Activated CD4-positive, alpha-beta T cell treated with anti-CD3 and anti-CD28 coated beads for 36 hours (primary cell): Measurements from ENCODE around the gene ARL3. TPM values are rescaled to one million over a fixed set of nuclear protein-coding genes. Genes with fewer than 3 reads are reported as not detected.
"Not testable (repeated sequence)": the region's sequence is repeated elsewhere in the genome, so short reads cannot be mapped to it uniquely, and the experiment has no call there.

Experiments used
- ATAC-seq: fragments of 200-7000 bp; cut with Tn5 transposase; one replicate; pipeline ENCODE4 v1.10.0; 2021; ENCODE audit warnings: mild to moderate bottlenecking, moderate library complexity
- CTCF ChIA-PET: fragments of 350-600 bp; sonication (Branson Sonifier 250); formaldehyde crosslinking; loops from one replicate; lab custom pipeline; 2021; ENCODE audit warnings: antibody characterized with exemption; lab: Charles Lee
- POLR2A ChIA-PET: fragments of 350-600 bp; sonication (Branson Sonifier 250); formaldehyde crosslinking; loops from one replicate; lab custom pipeline; 2021; ENCODE audit warnings: antibody characterized with exemption, inconsistent platforms; lab: Charles Lee
- DNase-seq: peaks from one replicate; pipeline ENCODE4 v3.0.0-alpha.2; 2020
- H3K27ac Mint-ChIP-seq: one replicate; pipeline ENCODE4 v1.8.0; 2021; ENCODE audit warnings: mixed read lengths
- H3K27me3 Mint-ChIP-seq: one replicate; pipeline ENCODE4 v1.8.0; 2021; ENCODE audit warnings: mixed read lengths
- H3K36me3 Mint-ChIP-seq: one replicate; pipeline ENCODE4 v1.8.0; 2021; ENCODE audit warnings: low read depth, mixed read lengths
- H3K4me1 Mint-ChIP-seq: one replicate; pipeline ENCODE4 v1.8.0; 2021; ENCODE audit warnings: mixed read lengths
- H3K4me3 Mint-ChIP-seq: one replicate; pipeline ENCODE4 v1.8.0; 2021; ENCODE audit warnings: mild to moderate bottlenecking, moderate library complexity, mixed read lengths
- H3K9me3 Mint-ChIP-seq: one replicate; pipeline ENCODE4 v1.8.0; 2021; ENCODE audit warnings: low read depth, mixed read lengths
- intact Hi-C, 2 experiments: fragments of 100-400 bp; cut with DNase I in 1 of 2; cut with micrococcal nuclease in 1 of 2; formaldehyde crosslinking; loops; one replicate each; pipeline versions ENCODE4 v1.14.2 to v1.15.1; 2022 to 2024; cut with DNase I, micrococcal nuclease
- total RNA-seq, 2 experiments: library from RNA; stranded (reverse); gene quantifications; one replicate each; pipeline ENCODE4 v1.2.3, GENCODE V29; 2021

Gene ARL3
- 1 to 10 TPM; 6.4 to 6.9 TPM for total RNA-seq

DNA sequence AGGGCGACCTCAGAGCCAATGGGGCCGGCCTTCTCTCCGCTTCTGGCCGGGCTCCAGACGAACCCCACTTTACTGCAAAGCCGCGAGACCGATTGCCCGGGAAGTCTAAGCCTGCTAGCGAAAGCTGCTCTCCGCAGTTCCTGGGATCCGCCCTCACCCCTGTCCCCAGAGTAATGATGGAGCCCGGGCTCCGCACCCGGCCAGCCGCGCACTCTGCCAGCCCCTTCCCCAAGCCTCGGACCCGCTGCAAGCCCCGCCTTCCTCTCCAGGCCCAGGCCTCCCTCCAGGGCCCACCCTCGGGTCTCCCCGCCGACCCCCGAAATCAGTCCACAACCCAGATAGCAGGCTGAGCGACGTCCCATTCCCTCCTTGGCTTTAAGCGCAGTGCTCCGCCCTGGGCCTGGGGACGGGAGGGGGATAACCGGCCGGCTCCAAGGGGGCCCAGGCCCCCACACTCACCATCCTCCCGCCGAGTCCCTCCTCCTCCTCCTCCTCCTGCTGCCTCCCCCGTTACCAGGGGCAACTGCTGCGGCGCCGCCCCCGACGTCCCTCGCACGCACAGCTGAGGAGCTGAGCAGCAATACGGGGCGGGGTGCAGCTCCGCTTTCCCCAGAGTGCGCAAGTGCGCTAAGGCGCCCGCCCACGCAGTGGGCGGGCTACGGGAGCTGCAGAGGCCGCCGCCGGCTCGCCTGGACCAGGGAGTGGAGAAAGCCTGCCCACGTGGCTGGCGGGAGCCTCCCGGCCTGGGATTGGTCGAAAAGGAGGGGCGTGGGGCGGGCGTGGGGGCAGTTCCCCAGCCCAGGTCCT, at the start of gene ARL3:
TSS of gene ARL3 (minus strand) at position 584 of the 807 bp plus-strand sequence. CDS start at position 462, 122 bp downstream.
- H3K9me3 Mint-ChIP-seq: no peaks in the 10 kb centered on the region
- ATAC-seq (peak; percentile 90), DNase-seq (peak; percentile 99)
- ChIA-PET POLR2A (interaction anchor here (0.5 to 2.1 kb wide), 11 partner anchors 12 to 929 kb away, joined by 3 to 8 read pairs (median 5); partner anchors contain the start of genes CYP17A1 and WBP1L), CTCF (interaction anchor here (0.5 to 5.1 kb wide), 26 partner anchors 10 to 871 kb away, joined by 3 to 29 read pairs (median 4); partner anchors contain the start of genes KCNIP2 and TRIM8)
- H3K27me3 Mint-ChIP-seq: no peaks in the 10 kb centered on the region
- H3K4me1 Mint-ChIP-seq: peaks cover 59% of the 10 kb centered on the region
- peak within 1 kb of the TSS; percentile 81 for H3K27ac Mint-ChIP-seq
- peak within 1 kb of the TSS; percentile 82 for H3K4me3 Mint-ChIP-seq
- H3K36me3 Mint-ChIP-seq: peaks cover 18% of the 10 kb centered on the region
- intact Hi-C loops: loop anchor here (1.0 to 5.0 kb wide), 16 partner anchors 29 to 683 kb away; partner anchors contain the start of genes ACTR1A (in 2 of the 2), WBP1L (in 2 of the 2), ATP5MK (in 1 of the 2) and BORCS7 (in 1 of the 2)

DNA sequence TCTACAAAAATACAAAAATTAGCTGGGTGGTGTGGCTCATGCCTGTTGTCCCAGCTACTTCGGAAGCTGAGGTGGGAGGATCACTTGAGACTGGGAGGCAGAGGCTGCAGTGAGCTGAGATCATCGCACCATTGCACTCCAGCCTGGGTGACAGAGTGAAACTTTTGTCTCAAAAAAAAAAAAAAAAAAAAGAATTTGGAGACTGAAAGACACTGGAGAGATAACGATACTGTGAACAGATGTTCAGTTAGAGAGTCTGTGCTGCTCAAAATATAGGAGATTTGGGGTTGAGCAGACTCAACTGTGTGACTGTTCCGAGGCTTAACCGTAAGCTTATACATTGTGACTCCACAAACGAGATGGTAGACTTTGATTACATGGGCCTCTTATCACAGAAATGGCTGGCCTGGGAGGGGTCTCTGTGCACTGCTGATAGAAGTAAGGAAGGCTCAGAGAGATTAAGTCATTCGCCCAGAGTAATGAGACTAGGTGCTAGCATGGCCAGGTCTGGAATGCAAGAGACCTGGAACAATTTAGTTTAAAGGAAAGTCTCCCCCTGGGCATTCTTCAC, 48.9 kb upstream of the ARL3 start:
- H3K36me3 Mint-ChIP-seq: peaks cover 34% of the 10 kb centered on the region
- POLR2A ChIA-PET: no interaction called here
- intact Hi-C loops: no loop called here
- no peak overlapping the region for H3K27ac Mint-ChIP-seq
- H3K4me1 Mint-ChIP-seq: peaks cover 48% of the 10 kb centered on the region
- CTCF ChIA-PET: interaction anchor here (0.7 to 3.3 kb wide), 4 partner anchors 9 to 134 kb away, joined by 3 to 18 read pairs (median 3); no protein-coding TSS in a partner anchor
- no peaks in the 10 kb centered on the region for H3K27me3 Mint-ChIP-seq
- H3K4me3 Mint-ChIP-seq: no peak overlapping the region
- no peaks in the 10 kb centered on the region for H3K9me3 Mint-ChIP-seq
- no peak for ATAC-seq
- DNase-seq: no peak

DNA sequence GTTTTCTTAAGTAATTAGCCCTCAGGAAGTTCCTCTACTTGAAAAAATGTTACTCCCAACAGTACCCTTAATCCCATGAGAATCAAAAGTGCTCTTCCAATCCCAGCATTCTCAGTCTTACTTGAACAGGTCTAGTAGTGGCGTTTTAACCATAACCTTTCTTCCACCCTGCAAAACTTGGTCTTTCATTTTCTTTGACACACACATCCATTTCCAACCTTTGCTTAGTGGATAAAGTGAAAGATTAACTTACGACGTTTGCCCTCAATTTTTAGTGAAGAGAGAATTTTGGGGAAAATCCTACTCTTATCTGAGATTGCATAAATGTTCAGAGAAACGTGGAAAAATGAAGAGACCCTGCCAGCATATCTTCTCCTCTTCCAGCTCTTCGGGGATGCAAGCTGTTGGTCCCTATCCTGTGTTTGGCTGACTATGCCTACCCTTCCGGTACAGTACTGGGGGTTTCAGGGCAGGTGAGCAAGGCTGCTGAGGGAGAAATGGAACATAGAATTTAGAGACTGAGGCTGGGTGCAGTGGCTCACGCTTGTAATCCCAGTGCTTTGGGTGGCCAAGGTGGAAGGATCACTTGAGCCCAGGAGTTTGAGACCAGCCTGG, 48.3 kb upstream of the ARL3 start:
- Mint-ChIP-seq H3K27ac (no peak overlapping the region), H3K36me3 (peaks cover 34% of the 10 kb centered on the region), H3K4me1 (peaks cover 44% of the 10 kb centered on the region), H3K27me3 (no peaks in the 10 kb centered on the region), H3K9me3 (no peaks in the 10 kb centered on the region), H3K4me3 (no peak overlapping the region)
- POLR2A ChIA-PET: no interaction called here
- CTCF ChIA-PET: interaction anchor here (0.5 to 3.3 kb wide), 5 partner anchors 8 to 139 kb away, joined by 3 to 18 read pairs (median 3); no protein-coding TSS in a partner anchor
- no peak for ATAC-seq
- no peak for DNase-seq
- intact Hi-C loops: no loop called here

DNA sequence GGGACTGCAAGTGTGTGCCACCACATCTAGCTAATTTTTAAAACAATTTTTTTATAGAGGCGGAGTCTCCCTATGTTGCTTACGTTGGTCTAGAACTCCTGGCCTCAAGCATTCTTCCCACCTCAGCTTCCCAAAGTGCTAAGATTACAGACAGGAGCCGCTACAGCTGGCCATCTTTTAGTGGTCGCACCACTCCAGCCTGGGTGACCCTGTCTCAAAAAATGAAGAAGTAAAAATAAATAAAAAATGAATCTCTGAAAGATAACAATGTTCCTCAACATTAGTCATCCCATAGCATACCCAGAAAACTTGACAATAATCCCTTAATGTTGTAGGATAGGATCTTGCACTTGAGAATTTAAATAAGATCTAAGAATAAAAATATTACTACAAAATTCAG, 47.8 kb upstream of the ARL3 start:
- POLR2A ChIA-PET: no interaction called here

DNA sequence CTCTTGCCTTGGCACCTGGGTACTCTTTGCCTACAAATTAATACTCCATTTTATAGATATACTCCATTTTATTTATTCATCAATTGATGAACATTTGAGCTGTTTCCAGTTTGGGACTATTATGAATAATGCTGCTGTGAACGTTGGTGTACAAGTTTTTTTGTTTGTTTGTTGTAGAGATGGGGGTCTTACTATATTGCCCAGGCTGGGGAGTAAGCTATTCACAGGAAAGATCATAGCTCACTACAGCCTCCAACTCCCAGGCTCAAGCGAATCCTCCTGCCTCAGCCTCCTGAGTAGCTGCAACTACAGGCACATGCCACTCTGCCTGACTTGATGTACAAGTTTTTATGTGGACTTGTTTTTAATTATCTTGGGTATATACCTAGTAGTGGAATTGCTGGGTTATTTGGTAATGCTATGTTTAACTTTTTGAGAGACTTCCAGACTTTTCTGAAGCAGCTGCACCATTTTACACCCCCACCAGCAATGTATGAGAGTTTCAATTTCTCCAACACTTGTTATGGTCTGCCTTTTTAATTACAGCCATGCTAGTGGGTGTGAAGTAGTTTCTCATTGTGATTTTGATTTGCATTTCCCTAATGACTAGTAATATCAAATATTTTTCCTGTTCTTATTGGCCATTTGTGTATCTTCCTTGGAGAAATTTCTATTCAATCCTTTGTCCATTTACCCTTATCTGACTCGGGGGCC, 45.5 kb upstream of the ARL3 start:
- intact Hi-C loops: no loop called here
- Mint-ChIP-seq H3K9me3 (no peaks in the 10 kb centered on the region), H3K27ac (no peak overlapping the region), H3K27me3 (no peaks in the 10 kb centered on the region), H3K36me3 (peaks cover 30% of the 10 kb centered on the region), H3K4me1 (peaks cover 36% of the 10 kb centered on the region), H3K4me3 (no peak overlapping the region)
- POLR2A ChIA-PET: no interaction called here
- no peak for ATAC-seq
- no peak for DNase-seq
- CTCF ChIA-PET: interaction anchor here (1.2 to 1.7 kb wide), 2 partner anchors 15 to 38 kb away, joined by 3 to 4 read pairs; partner anchors contain the start of gene WBP1L

More for the DNA sequence above, 47.8 kb upstream of the ARL3 start:
- CTCF ChIA-PET: interaction anchor here (0.5 to 3.3 kb wide), 3 partner anchors 8 to 139 kb away, joined by 3 to 18 read pairs (median 3); no protein-coding TSS in a partner anchor
- no peak for ATAC-seq
- peaks cover 42% of the 10 kb centered on the region for H3K4me1 Mint-ChIP-seq
- no peaks in the 10 kb centered on the region for H3K9me3 Mint-ChIP-seq
- H3K27ac Mint-ChIP-seq: no peak overlapping the region
- no peak overlapping the region for H3K4me3 Mint-ChIP-seq
- DNase-seq: no peak
- H3K36me3 Mint-ChIP-seq: peaks cover 37% of the 10 kb centered on the region
- no peaks in the 10 kb centered on the region for H3K27me3 Mint-ChIP-seq
- intact Hi-C loops: no loop called here

- intact Hi-C loops, POLR2A ChIA-PET: not testable (repeated sequence)
- H3K27ac Mint-ChIP-seq: peak overlapping the region; percentile 72
Measured at GRCh38 chr10:102758933-102759262, 44.7 kb upstream of the ARL3 start.

DNA sequence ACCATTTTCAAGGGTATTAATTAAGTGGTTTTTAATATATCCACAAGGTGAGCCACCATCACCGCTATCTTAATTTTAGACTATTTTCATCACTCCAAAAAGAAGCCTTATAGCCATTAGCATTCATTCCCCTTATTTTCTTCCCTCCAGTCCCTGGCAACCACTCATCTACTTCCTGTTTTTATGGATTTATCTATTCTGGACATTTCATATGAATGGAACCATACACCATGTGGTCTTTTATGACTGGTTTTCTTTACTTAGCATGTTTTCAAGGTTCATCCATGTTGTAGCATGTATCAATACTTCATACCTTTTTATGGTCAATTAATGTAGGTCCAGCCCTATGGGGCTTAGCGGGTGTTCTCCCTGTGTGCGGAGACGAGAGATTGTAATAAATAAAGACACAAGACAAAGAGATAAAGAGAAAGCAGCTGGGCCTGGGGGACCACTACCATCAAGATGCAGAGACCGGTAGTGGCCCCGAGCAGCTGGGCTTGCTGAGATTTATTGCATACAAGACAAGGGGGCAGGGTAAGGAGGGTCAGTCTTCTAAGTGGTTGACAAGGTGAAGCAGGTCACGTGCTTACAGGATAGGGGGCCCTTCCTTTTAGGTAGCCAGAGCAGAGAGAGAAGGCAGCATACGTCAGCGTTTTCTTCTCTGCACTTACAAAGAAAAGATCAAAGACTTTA, 44.2 kb upstream of the ARL3 start:
- Mint-ChIP-seq H3K9me3 (no peaks in the 10 kb centered on the region), H3K4me3 (peak overlapping the region; percentile 33)
- CTCF ChIA-PET: interaction anchor here (0.5 kb wide), 1 partner anchor 46 kb away, joined by 4 read pairs; no protein-coding TSS in a partner anchor

More at GRCh38 chr10:102758933-102759262, 44.7 kb upstream of the ARL3 start:
- CTCF ChIA-PET: interaction anchor here (0.5 kb wide), 1 partner anchor 46 kb away, joined by 4 read pairs; no protein-coding TSS in a partner anchor
- H3K9me3 Mint-ChIP-seq, DNase-seq, ATAC-seq, H3K27me3 Mint-ChIP-seq: not testable (repeated sequence)
- peaks cover 30% of the 10 kb centered on the region for H3K4me1 Mint-ChIP-seq
- peak overlapping the region; percentile 33 for H3K4me3 Mint-ChIP-seq
- H3K36me3 Mint-ChIP-seq: peaks cover 30% of the 10 kb centered on the region

DNA sequence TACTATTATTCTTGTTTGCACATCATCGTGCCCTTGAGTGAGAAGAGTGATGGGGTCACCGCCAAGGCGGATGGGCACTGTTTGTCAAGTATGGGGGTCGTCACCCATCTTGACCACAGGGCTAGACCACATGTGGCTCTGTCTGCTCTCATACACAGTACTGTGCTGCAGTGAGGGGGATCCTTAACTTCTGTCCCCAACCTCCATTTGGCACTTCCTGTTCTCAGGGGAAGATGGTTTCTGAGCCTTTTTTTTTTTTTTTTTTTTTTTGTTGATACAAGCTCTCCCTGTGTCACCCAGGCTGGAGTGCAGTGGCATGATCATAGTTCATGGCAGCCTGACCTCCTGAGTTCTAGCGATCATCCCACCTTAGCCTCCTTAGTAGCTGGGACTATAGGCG, 43.1 kb upstream of the ARL3 start:
- ChIA-PET CTCF (interaction anchor here (0.6 kb wide), 1 partner anchor 144 kb away, joined by 3 read pairs; no protein-coding TSS in a partner anchor), POLR2A (interaction anchor here (0.6 kb wide), 1 partner anchor 20 kb away, joined by 6 read pairs; no protein-coding TSS in a partner anchor)
- Mint-ChIP-seq H3K4me1 (peaks cover 39% of the 10 kb centered on the region), H3K4me3 (no peak overlapping the region), H3K27ac (no peak overlapping the region), H3K9me3 (no peaks in the 10 kb centered on the region), H3K36me3 (peaks cover 24% of the 10 kb centered on the region), H3K27me3 (no peaks in the 10 kb centered on the region)
- DNase-seq (no peak), ATAC-seq (no peak)
- intact Hi-C loops: no loop called here

More for the DNA sequence above, 44.2 kb upstream of the ARL3 start:
- POLR2A ChIA-PET: interaction anchor here (0.6 kb wide), 1 partner anchor 19 kb away, joined by 6 read pairs; no protein-coding TSS in a partner anchor
- ATAC-seq: peak; percentile 44
- Mint-ChIP-seq H3K36me3 (peaks cover 30% of the 10 kb centered on the region), H3K27ac (peak overlapping the region; percentile 72), H3K27me3 (no peaks in the 10 kb centered on the region), H3K4me1 (peaks cover 34% of the 10 kb centered on the region)
- no peak for DNase-seq
- intact Hi-C loops: no loop called here

- H3K9me3 Mint-ChIP-seq: no peaks in the 10 kb centered on the region
- H3K4me3 Mint-ChIP-seq: no peak overlapping the region
- ChIA-PET CTCF (interaction anchor here (0.6 to 4.1 kb wide), 6 partner anchors 10 to 148 kb away, joined by 3 to 26 read pairs (median 10); no protein-coding TSS in a partner anchor), POLR2A (no interaction called here)
- ATAC-seq: no peak
- H3K27ac Mint-ChIP-seq: no peak overlapping the region
- peaks cover 11% of the 10 kb centered on the region for H3K36me3 Mint-ChIP-seq
- DNase-seq: no peak
- H3K4me1 Mint-ChIP-seq: peaks cover 45% of the 10 kb centered on the region
- intact Hi-C loops: no loop called here
- H3K27me3 Mint-ChIP-seq: no peaks in the 10 kb centered on the region
Measured at GRCh38 chr10:102753718-102754117, 39.5 kb upstream of the ARL3 start.
